Fibroblast of villous mesenchyme (primary cell): ENCODE data around the gene GLIS1. TPM values are rescaled to one million over a fixed set of nuclear protein-coding genes. Genes with fewer than 3 reads are reported as not detected.

Experiments
- DNase-seq: peaks from one replicate; pipeline ENCODE4 v3.0.0-alpha.2; 2010; ENCODE audit warnings: low read depth
- H3K4me3 ChIP-seq: 2 replicates; pipeline ENCODE4 v1.5.1; 2011; ENCODE audit warnings: low read depth, mild to moderate bottlenecking, low read length
- CTCF ChIP-seq: IDR thresholded peaks from 2 replicates; pipeline ENCODE4 v1.5.1; 2012; ENCODE audit warnings: low read depth, mild to moderate bottlenecking, low read length; ENCODE audit not compliant: insufficient read depth
- total RNA-seq: library from RNA; depleted of rRNA; stranded (reverse); fragments of >200 nt; gene quantifications from 2 replicates; pipeline ENCODE4 v1.2.3, GENCODE V29; 2012

Gene GLIS1
- total RNA-seq, 1 donor, result 0.43 TPM

DNA sequence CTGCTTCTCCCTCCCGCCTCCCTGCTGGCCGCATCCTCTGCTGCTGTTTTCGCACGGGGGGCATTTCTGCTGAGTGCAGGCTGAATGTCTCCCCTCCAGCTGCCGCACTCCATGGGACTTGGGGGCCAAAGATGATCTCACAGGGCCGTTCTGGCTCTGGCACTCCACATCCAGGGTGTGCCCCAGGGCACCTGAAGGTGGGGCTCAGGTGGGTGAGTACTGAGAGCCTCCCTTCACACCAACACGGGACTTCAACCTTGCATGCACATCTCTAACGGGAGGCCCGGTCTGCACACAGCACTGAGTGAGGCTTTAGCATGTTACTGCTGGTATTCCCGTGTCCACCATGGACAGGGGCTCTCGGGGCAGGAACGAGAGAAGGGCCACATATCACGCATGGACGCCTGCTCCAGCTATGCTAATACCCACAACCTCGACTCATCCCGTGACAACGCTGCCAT, 190.9 kb downstream of the GLIS1 start:
- no peak for TF ChIP-seq CTCF
- no peak for DNase-seq
- no peak overlapping the region for H3K4me3 ChIP-seq

DNA sequence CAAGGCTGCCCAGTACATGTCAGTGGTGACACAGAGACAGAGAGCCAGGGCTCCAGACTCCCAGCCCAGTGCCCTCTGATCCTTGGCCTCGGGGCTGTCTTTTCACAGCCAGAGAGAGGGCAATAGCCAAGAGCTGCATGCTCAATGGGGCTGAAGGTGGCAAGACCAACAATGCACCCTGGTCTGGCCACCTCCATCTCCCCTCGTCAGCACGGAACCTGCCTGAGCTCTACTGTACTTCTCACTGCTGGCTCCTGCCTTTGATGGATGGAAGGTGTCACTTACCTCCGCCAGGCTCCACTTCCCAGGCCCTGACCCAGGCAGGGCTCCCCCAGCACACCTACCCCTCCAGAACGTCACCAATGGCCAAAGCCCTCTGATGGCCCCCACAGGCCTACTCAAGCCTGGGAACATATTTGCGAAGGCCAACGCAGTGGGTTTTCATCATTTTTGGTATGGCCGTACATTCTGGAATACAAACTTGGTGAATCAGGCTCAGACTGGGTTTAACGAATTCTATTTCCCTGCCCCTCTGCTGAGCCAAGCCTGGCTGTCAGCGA, 191.7 kb downstream of the GLIS1 start:
- no peak overlapping the region for H3K4me3 ChIP-seq
- TF ChIP-seq CTCF, result no peak
- DNase-seq, result no peak

DNA sequence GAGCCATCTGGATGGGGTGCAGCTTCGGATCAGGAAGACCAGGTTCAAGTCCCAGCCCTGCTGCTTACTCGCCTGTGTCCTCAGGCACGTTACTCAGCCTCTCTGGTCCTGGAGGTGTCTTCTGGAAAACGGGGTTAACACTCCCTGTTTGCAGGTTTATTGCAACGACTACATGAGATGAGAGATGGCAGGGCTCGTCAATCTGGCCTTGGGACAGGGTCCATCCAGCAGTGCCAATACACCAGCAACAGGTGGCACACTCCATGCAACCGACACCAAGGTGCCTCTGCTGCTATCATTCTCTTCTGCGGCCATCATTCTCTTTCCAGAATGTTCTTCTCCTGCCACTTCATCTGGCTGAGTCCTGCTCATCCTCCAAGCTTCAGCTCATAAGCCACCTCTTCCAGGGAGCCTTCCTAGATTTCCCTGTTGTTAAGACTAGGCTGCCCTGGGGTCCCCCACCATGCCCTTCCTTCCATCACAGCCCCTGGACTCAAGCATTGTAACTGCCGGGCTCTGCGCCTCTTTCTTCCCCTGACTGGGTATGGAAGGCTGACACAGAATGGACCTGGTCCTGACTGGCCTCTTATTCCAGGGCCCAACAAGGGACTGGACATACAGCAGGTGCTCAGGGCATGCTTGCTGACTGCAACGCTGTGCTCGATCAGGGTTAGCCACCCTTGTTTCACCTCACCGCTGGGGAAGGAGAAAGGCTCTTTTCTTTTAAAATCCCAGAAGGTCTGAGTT, 192.4 kb downstream of the GLIS1 start:
- TF ChIP-seq CTCF, result no peak
- H3K4me3 ChIP-seq, result no peak overlapping the region
- DNase-seq, result no peak

DNA sequence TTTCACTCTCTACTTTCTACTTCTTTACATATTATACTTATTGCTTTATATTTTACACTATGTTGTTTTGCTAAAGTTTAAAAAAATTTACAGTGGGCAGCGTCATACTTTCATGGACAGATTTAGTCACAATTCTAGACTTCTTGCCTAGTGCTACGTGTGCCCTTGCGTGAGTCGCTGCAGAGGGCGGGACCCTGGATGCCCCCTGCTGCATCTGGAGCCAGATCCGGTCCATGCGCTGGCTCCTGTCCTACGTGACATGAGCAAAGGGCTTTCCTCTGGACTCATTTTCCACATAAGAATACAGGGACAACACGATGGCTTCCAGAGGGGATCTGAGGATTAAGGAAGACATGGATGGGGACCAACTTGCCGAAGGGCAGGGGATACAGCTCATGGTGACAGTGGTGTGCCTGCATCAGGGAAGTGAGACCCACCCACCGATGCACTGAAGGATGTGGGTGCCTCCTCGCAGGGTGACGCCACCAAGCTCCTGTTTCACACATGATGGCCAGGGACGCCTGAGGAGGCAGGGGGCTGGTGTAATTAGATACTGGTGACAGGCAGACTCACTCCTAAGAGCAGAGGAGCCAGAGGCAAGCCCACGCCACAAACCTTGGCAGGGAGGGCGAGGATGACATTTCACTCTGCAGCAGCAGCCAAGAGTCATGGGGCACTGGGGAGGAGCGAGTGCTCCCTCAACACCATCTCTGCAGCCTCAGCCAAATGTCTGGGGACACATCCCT, 193.1 kb downstream of the GLIS1 start:
- H3K4me3 ChIP-seq, result no peak overlapping the region
- TF ChIP-seq CTCF, result no peak
- no peak for DNase-seq

- DNase-seq, result no peak
- no peak for TF ChIP-seq CTCF
These were observed 194.0 kb downstream of the GLIS1 start for GRCh38 chr1:53544728-53545515.

More at GRCh38 chr1:53544728-53545515, 194.0 kb downstream of the GLIS1 start:
- H3K4me3 ChIP-seq, result no peak overlapping the region
